ENCODE results near the gene THEMIS2. TPM values are rescaled to one million over a fixed set of nuclear protein-coding genes. Genes with fewer than 3 reads are reported as not detected.
"Not testable (repeated sequence)": the region's sequence is repeated elsewhere in the genome, so short reads cannot be mapped to it uniquely, and the experiment has no call there.

Gene THEMIS2
- polyA plus RNA-seq, 3 donors, result 4.1 to 4.5 (median 4.4) TPM

DNA sequence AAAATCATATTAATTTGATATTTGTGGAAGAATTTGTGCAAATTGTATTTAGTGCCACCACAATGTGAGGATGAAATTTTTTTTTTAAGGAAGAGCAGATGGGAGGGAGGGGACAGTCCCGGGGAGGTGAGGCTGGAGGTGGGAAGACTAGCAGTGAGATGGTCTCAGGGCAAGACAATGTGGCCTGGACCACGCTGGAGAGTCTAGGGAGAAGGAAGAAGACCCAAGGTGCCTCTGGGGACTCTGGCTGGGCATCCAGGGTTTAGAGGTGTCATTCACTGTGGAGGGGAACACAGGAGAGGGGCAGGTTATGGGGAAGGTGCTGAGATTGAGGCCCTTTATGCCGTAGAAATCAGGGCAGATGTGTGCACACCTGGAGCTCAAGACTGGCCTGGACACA lies 10.3 kb upstream of the THEMIS2 start:
- no peak for DNase-seq

DNA sequence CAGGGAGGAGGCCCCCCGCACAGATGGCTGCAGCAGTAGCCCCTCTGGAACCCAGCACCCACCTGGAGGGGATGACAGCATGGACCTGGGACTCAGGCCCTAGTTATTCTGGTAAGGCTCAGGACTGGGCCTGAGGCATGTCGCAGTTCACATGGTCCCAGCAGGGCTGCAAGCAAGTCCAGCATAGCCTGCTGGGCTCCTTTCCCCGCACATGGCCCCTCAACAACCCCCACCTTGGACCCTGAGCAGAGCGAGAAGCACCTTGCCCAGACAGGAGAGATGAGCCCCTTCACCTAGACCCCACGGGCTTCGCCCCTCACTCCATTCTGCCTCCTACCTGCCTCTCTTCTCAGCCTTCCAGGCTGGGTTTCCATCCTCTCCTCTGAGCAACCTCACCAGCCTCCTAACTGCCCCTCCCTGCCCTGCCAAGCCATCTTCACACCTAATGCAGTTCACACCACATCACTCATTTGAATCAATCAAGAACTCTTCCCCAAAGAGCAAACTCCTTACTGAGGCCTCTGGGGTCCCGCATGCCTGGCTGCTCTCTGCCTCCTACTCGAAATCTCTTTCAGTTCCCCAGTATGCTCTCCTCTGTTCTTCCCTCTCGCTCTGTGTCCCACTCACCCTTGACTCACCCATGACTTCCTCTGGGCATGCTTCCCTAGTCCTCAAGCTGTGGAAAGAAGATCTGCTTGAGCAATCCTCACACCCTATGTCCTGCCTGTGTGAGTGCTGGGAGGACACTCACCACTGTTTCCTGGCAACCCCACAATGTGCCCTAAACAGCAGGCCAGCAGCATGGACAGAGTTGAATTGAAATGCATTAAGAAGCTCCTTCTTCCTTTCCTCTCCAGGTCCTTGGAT lies 9.4 kb upstream of the THEMIS2 start:
- DNase-seq, result peak; percentile 84

DNA sequence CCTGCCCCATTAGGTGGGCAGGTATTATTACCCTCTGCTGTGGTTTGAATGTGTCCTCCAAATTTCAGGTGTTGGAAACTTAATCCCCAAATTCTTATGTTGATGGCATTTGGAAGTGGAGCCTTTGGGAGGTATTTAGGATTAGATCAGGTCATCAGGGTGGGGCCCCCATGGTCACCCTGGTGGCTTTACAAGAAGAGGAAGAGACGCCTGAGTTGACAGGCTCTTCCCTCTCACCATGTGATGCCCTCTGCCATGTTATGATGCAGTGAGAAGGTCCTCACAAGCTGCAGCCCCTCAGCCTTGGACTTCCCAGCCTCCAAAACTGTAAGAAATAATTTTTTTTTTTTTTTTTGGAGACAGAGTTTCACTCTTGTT lies 8.8 kb upstream of the THEMIS2 start:
- DNase-seq, result no peak

DNA sequence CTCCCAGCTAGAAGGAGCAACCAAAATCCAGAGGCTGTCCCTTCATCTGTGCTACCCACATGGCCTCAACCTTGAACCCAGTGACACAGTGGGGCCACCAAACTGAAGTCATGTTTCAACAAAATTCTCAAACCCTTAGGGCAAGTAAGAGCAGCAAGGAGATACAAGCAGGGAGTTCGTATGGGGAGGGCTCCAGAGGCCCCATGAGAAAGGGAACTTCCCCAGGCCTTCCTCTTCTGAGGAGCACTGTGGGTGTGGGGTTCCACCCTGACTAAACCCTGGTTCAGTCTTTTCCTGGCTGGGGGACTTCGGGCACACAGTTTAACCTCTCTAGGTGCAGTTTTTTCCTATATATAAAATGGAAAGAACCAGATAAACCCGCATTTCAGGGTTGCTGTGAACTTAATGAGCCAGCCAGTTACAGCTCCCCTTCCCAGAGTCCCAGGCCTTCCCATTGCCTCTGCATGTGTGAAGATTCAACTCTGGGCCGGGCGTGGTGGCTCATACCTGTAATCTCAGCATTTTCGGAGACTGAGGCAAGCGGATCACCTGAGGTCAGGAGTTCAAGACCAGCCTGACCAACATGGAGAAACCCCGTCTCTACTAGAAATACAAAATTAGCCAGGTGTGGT lies 8.0 kb upstream of the THEMIS2 start:
- no peak for DNase-seq

DNA sequence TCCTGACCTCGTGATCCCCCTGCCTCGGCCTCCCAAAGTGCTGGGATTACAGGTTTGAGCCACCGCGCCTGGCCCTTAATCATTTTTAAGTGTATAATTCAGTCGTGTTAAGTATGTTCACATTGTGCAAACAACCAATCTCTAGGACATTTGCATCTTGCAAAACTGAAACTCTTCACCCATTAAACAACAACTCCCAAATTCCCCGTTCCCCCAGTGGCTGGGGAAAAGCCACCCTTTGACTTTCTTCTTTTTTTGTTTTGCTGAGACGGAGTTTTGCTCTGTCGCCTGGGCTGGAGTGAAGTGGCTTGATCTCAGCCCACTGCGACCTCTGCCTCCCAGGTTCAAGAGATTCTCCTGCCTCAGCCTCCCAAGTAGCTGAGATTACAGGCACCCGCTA lies 6.5 kb upstream of the THEMIS2 start:
- no peak for DNase-seq

DNA sequence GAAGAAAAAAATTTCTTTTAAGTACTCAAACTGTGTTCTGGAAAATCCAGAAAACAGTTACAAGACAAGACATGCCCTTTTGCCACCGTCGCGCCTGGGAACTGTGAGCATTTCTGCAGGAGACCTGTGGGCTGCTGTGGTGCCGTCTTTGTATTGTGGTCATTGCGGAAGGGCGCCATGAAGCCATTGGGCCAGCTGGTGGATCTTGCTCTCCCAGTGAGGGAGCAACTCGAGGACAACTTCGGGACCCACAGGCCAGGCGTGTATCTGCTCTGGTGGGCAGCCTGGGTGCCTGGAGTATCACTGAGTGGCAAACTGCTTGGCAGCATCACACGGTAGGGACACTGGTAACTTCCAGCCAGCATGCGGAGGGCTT lies 3.8 kb upstream of the THEMIS2 start:
- DNase-seq, result no peak

DNA sequence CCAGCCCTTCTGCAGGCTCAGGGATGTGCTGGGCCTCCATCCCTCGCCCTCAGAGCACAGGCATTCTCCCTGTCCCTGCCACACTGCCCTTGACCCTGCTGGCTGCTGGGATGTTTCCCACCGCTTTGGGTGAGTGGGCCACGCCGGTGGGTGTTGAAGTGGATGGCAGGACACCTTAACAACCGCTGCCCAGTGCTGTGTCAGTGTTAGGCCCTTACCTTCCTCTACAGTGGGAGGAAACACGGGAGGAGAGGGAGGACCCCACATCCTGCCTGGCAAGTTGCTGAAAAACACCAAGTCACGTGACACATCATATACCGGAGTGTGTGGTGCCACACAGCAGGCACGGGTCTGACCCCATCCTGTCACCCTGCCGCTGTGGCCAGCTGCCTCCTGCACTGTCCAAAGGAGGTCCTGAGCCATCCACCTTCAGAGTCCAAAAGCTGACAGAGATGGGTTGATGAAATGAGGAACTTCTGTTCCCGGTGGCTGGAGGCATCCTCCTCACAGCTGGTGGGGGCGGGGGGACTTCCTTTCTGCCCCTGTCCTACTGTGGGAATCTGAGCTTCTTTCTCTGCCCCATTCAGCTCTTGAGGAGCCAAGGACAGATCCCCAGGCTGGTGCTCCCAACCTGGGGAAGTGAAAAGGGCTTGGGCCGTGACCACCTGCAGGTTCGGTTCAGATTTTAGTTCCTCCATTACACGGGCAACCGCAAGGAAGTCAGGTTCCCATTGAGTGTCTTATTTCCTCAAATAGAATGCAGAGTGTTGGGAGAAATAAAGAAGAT lies 3.2 kb upstream of the THEMIS2 start:
- no peak for DNase-seq

DNA sequence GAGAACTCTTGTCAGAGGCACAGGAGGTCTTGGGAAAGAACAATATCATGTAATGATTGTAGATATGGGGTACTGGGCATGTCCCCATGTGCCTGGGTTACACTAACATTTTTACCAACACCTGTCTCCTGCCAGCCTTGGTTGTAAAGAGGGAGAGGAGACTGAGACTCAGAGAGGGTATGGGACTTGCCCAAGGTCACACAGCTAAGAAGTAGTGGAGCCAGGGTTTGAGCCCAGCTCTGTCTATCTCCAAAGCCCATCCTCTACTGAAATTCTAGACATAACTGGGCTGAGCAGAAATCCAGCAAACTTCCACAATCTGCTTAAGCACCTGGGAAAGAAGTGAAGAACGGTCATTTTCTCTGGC lies 2.6 kb upstream of the THEMIS2 start:
- no peak for DNase-seq

DNA sequence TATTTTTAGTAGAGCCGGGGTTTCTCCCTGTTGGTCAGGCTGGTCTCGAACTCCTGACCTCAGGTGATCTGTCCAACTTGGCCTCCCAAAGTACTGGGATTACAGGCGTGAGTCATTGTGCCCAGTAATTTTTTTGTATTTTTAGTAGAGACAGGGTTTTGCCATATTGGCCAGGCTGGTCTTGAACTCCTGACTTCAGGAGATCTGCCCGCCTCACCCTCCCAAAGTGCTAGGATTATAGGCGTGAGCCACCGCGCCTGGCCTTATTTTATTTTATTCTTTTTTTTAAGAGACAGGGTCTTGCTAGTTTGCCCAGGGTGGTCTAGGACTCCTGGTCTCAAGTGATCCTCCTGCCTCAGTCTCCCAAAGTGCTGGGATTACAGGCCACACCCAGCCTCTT lies 1.3 kb upstream of the THEMIS2 start:
- not testable (repeated sequence) for DNase-seq

DNA sequence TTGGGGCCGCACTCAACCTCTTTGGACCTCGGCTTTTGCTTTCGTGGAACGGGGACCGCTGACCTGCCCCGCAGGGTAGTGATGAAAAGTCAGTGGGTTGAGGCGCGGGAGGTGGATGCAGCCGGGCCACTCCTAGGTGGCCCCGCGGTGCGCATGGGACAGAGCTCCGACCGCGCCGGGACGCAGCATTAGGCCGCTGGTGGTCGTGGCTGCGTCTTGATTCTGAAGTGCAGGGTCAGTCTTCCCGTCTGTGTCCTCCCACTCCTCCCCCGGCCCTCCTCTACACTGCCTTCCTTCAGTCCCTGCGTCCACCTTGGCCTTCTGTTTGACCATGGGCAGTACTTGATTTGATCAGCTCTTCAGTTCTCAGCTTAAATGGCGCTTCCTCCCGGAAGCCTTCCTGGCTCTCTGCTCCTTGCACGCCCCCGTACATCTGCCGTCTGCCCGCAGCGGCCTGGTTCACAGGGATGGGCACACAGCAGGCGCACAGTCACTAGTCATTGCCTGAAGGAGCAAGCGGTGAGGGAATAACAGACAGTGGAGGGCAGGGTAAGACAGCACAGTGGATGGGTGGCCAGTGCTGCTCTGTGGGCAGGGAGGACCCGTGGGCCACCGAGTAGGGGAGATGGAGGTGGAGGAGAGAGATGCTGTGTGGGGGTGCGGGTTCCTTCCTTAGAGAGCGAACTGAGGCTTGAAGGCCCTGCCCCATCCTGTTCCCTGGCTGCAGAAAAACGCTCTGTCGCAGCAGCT lies 633 bp downstream of the THEMIS2 start:
- DNase-seq, result no peak

DNA sequence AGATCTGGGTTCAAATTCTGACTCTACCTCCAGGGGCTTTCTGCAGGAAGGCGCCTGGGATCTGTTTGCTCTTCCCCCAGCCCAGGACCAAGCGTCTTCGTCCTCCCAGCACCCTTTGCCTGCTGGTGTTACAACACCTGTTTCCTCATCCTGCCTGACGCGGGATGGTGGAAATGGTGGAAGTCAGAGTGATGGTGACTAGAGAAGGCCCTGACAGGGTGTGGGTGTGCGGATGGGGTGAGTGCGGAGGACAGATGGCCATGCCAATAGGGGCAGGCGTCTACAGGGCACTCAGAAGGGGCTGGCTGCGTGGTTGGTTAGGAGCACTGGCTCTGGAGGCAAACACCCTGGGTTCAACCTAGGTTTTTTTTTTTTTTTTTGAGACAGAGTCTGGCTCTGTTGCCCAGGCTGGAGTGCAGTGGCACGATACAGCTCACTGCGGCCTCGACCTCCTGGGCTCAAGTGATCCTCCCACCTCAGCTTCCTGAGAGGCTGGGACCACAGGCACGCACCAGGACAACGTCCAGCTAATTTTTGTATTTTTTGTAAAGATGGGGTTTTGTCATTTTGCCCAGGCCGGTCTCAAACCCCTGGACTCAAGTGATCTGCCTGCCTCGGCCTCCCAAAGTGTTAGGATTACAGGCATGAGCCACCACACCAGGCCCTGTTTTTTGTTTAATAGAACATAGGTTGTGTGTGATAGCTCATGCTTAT lies 1.5 kb downstream of the THEMIS2 start:
- no peak for DNase-seq

DNA sequence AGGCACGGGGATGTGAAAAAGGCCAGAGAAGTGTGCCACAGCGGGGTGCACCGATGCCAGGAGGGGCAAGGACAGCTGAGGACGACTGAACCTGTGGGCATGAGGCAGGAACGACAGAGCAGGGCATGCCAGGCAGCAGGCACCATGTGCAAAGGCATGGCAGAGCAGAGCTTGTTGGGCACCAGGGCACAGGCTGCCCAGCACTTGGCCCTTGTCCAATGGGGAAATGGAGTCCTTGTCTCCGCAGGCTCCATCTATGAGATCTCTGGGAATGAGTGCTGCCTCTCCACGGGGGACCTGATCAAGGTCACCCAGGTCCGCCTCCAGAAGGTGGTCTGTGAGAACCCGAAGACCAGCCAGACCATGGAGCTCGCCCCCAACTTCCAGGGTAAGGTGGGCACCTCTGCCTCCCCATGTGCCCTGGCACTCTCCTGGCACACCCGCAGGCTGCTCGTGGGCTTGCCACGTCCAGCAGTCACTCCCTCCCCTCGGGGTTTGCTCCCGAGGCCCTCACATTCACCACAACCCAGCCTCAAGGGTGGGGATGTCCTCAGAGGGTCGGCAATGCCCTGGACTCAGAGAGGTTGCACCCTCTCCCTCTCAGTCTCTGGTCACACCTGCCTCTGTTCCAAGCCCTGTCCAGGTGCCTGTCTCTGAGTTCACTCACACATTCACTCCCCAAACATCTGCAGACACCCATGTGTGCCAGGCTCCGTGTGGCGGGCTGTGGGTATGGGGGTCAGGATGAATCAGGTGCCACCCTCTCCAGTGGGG lies 4.2 kb downstream of the THEMIS2 start:
- no peak for DNase-seq

DNA sequence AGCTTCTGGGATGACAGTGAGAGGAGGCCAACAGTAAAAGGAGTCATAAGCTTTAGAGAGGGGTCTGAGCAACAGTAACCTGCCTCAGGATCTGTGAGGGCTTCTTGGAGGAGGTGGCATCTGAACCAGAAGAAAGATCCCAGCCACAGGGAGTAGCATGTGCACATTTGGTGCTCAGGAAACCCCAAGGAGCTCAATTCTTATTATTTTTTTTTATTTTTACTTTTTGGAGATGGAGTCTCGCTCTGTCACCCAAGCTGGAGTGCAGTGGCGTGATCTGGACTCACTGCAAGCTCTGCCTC lies 4.7 kb downstream of the THEMIS2 start:
- no peak for DNase-seq

DNA sequence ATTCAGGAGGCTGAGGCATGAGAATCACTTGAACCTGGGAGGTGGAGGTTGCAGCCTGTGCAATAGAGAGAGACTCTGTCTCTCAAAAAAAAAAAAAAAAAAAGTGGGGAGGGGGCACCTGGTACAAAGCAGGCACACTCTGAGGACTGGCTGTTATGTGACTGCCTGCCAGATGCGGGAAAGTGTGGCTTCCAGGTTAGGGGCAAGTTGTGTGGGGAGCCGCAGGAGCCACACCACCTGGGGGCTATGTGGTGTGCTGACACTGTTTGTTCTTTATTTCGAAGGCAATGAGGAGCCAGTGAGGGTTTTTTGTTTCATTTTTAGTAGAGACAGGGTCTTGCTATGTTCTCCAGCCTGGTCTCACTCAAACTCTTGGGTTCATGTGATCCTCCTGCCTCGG lies 5.7 kb downstream of the THEMIS2 start:
- DNase-seq, result no peak

DNA sequence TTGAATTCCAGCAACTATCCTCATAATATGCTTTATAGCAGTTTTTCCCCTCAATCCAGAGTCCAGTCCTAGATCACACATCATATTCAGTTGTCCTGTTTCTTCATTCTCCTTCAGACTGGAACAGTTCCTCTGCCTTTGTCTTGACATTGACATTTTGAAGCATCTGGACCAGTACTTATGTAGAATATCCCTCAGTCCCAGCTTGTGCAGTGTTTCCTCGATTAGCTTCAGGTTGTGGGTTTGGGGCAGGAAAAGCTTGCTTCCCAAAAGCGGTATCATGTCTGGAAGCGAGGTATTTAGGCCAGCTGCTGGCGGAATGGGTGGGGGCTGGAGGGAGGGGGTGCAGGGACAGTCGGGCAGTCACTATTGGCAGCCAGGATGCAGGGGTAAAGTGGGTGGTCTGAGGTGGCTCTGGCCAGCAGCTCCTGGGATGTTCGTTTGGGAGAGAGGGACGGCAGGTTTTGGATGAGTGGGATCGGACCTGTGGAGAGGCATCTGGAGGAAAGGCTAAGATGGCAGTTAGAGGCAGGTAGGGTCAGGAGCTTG lies 6.5 kb downstream of the THEMIS2 start:
- DNase-seq, result no peak

DNA sequence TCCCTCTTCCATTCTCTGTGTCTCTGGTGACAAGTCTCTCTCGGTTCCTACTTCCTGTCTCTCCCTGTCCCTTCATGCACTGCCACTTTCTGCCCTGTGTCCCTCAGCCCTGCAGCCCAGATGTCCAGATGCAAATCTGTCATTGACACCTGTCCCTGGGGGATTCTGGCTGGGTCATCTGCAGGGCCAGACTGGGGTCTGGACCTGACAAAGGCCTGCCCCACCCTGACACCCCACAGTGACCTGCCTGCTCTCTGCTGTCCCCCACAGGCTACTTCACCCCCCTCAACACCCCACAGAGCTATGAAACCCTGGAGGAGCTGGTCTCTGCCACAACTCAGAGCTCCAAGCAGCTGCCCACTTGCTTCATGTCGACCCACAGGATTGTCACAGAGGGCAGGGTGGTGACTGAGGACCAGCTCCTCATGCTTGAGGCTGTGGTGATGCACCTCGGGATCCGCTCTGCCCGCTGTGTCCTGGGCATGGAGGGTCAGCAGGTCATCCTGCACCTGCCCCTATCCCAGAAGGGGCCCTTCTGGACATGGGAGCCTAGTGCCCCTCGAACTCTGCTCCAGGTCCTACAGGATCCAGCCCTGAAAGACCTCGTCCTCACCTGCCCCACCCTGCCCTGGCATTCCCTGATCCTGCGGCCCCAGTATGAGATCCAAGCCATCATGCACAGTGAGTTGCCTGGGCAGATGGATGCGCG lies 7.2 kb downstream of the THEMIS2 start:
- DNase-seq, result no peak

DNA sequence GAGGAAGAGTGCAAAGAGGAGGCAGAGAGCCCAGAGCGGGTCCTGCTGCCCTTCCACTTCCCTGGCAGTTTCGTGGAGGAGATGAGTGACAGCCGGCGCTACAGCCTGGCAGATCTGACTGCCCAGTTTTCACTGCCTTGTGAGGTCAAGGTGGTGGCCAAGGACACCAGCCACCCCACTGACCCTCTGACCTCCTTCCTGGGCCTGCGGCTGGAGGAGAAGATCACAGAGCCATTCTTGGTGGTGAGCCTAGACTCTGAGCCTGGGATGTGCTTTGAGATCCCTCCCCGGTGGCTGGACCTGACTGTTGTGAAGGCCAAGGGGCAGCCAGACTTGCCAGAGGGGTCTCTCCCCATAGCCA lies 10.2 kb downstream of the THEMIS2 start:
- DNase-seq, result no peak

DNA sequence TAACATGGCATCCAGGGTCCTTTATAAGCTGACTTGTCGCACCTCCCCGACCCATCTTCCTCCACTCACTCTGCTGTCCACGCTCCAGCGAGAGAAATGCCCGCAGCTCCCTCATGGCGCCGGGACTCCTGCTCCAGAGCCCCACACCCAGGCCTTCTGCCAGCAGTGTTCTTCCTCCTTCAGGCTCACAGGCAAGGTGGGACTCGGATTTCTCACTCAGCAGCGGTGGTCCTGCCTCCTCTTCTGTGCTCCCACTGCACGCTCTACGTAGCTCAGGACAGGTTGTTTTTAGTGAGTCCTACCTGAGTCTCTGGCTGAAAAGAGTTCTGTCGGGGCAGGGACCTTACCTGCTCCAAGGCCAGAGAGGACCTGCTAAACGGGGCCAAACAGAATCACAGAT lies 11.2 kb downstream of the THEMIS2 start:
- no peak for DNase-seq

DNA sequence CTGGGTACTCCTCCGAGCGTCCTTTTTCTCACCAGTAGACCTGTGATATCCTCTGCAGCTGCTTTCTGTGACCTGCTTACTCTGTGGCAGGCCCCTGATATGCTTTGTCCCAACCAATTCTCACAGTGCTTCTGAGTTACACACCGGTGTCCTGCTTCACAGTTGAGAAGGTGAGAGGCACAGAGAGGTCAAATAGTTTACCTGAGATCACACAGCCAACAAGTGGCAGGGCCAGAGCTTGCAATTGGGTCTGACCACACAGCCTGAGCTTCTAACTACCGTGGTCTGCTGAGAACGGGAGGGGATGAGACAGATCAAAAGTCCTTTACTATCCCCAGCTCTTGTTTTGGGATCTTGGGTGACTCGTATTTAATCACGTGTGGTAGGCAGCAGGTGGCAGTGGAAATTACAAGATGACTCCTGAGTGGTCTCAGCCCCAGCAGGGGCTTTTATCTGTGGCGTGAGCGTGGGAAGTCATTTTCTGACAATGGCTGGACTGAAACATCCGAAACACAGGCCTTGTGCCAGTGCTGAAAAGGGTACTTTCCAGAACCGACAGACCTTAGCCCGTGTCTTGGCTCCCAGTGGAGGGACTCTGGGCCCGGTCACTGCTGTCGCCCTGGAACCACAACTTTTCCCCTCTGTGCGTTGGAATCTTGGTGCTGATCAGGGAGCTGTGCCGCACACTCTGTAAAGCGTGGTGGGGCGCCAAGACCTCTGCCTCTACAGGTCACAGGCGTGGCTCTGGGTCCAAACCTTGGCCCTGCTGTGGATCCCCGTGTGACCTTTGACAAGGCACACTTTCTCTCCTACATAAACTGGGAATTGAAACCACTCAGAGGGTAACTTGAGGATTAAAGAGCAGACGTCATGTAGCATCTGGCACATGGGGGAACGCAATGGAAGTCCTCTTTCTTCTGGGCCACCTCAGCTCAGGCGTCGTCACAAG lies 11.9 kb downstream of the THEMIS2 start:
- no peak for DNase-seq

Measured in renal pelvis (tissue), 4 donors.